Stimulated activated CD4-positive, alpha-beta T cell treated with anti-CD3 and anti-CD28 coated beads, Interleukin-1b, Interleukin-23, amount 100 ng/mL, for 1 hour (primary cell): Measurements from ENCODE around the gene EPM2A.

ENCODE experiments used
- DNase-seq, 2 donors: peaks; one replicate each; pipeline ENCODE4 v3.0.0-alpha.2; 2020; ENCODE audit warnings: low read depth in 2 of 2

The EPM2A gene

DNA sequence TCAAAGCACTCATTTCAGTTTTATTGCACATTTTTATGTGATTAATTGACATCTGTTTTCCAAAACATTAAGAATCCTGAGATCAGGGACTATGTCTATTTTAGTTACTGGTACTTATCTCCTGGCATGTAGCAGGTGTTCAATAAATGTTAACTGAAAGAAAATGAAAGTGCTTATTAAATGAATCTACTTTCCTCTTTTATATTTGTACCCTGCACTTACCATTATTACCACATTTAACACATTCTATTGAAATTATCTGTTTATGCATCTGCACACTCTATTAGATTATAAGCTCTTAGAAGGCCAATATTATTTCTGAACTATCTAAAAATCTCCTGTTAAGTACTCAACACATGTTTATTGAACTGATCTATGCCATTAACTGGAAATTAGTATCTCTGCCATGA is 131.9 kb downstream of the EPM2A start:
- no peak for DNase-seq

- no peak for DNase-seq
Measured at GRCh38 chr6:145602726-145603326, 132.5 kb downstream of the EPM2A start.

- DNase-seq = no peak
Measured at GRCh38 chr6:145601397-145601796, 133.9 kb downstream of the EPM2A start.

DNA sequence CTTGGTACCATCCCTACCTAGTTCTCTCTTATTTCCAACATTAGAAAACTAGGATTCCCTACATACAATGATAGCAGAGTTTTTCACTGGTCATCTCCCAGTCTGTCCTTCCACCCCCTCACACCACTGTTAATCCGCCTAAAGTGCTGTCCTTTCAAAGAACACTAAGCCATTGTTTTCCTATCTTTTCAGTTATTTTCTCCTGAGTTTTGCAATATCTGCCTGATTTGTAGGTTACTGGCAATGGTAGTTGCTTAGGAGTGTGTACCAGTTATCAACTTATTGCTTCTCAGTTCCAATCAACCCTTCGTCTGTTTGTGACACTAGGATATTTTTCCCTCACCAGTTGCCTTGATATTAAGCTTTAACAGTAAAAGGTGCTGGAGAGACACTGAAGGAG is 135.0 kb downstream of the EPM2A start:
- no peak for DNase-seq

DNA sequence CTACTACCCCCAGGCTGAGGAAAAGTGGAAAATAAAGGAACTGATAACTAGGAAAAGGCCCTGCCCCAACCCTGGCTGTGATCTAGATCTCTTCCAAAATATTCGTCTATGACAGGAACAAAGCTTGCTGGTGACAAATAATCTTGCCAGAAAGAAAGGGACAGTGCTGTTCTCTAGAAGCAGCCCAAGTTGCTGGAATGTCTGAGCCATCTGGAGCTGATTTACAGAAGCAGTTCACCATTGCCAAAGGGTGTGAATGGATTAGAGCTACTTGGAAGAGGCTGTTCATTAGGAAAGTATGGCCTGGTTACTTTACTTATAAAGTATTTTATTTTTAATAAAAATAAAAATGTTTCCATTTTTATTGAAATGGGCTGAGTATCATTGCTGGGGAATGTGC is 146.3 kb downstream of the EPM2A start:
- DNase-seq = no peak

- no peak for DNase-seq
Measured at GRCh38 chr6:145587334-145587733, 148.0 kb downstream of the EPM2A start.

DNA sequence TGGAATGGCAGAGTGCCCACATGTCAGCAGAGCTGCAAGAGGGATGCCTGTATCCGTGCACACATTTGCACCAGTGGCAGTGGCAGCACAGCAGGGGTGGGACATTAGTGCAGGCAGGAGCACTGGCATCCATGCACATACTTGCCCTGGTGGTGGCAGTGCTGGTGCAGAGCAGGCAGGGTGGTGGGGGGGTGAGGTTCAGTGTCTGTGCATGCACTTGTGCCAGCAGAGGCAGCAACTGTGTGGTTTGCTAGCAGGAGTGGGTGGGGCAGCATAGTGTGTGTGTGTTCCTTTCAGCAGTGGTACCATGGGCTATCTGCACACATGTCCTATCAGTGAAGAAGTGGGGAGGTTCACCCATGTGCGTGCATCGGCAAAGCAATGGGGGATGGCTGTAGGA is 151.6 kb downstream of the EPM2A start:
- DNase-seq = no peak
